Glutamatergic neuron (in vitro differentiated cells): ENCODE data around the gene NRG3. TPM values are rescaled to one million over a fixed set of nuclear protein-coding genes. Genes with fewer than 3 reads are reported as not detected.

Experiments
- DNase-seq: peaks from one replicate; pipeline ENCODE4 v3.0.0; 2022
- H3K27ac Mint-ChIP-seq: one replicate; pipeline ENCODE4 v1.8.0; 2020; ENCODE audit warnings: mild to moderate bottlenecking, mixed read lengths, inconsistent platforms; ENCODE audit not compliant: unreplicated experiment
- H3K27me3 Mint-ChIP-seq: one replicate; pipeline ENCODE4 v1.8.0; 2020; ENCODE audit warnings: mild to moderate bottlenecking, moderate library complexity, mixed read lengths, inconsistent platforms; ENCODE audit not compliant: unreplicated experiment
- H3K36me3 Mint-ChIP-seq: one replicate; pipeline ENCODE4 v1.8.0; 2020; ENCODE audit warnings: mild to moderate bottlenecking, mixed read lengths, inconsistent platforms; ENCODE audit not compliant: unreplicated experiment
- H3K4me1 Mint-ChIP-seq: one replicate; pipeline ENCODE4 v1.8.0; 2020; ENCODE audit warnings: mild to moderate bottlenecking, low read depth, mixed read lengths, inconsistent platforms; ENCODE audit not compliant: unreplicated experiment
- H3K4me3 Mint-ChIP-seq: one replicate; pipeline ENCODE4 v1.8.0; 2020; ENCODE audit warnings: mild to moderate bottlenecking, mixed read lengths, inconsistent platforms; ENCODE audit not compliant: unreplicated experiment
- H3K9me3 Mint-ChIP-seq: one replicate; pipeline ENCODE4 v1.8.0; 2020; ENCODE audit warnings: mild to moderate bottlenecking, moderate library complexity, mixed read lengths, inconsistent platforms; ENCODE audit not compliant: unreplicated experiment
- total RNA-seq: library from RNA; stranded (reverse); fragmentation: NEBNext Ultra II Directional; extraction: Animal tissue kit (Norgen Biotek cat#: 25700); gene quantifications from one replicate; pipeline ENCODE4 v1.2.1, GENCODE V29; 2021; ENCODE audit not compliant: unreplicated experiment
- TF ChIP-seq, protein P1 (sequence below): fragments of 200-600 bp; sonication (generic); IDR thresholded peaks from one replicate; pipeline ENCODE4 v1.5.0; 2021; ENCODE audit not compliant: partially characterized antibody, unreplicated experiment

The NRG3 gene
- total RNA-seq, 1 donor from 2014 or later, result 3.2 TPM

DNA sequence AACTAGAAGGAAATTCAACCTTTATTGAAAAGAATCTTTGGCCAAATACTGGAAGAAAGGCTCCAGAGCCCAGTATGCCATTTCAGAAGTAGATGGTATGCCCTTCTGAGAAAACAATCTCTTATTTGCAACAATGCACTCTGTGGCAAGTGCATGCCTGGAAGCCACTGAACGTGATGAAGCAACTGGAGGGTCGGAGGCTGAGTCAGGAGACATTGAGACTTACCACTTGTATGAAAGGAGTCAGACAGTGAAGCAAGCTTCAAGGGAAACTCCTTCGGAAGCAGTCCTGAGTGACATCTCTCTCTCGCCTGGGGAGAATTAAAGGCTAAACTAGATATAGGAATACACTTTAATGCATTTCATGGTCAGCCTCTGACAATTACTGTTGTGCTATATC is 353.7 kb downstream of the NRG3 start:
- DNase-seq, result no peak
- no peaks in the 10 kb centered on the region for H3K9me3 Mint-ChIP-seq
- no peaks in the 10 kb centered on the region for H3K4me1 Mint-ChIP-seq
- H3K4me3 Mint-ChIP-seq, result no peak overlapping the region
- TF ChIP-seq, protein P1, sequence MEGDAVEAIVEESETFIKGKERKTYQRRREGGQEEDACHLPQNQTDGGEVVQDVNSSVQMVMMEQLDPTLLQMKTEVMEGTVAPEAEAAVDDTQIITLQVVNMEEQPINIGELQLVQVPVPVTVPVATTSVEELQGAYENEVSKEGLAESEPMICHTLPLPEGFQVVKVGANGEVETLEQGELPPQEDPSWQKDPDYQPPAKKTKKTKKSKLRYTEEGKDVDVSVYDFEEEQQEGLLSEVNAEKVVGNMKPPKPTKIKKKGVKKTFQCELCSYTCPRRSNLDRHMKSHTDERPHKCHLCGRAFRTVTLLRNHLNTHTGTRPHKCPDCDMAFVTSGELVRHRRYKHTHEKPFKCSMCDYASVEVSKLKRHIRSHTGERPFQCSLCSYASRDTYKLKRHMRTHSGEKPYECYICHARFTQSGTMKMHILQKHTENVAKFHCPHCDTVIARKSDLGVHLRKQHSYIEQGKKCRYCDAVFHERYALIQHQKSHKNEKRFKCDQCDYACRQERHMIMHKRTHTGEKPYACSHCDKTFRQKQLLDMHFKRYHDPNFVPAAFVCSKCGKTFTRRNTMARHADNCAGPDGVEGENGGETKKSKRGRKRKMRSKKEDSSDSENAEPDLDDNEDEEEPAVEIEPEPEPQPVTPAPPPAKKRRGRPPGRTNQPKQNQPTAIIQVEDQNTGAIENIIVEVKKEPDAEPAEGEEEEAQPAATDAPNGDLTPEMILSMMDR, result no peak
- no peak overlapping the region for H3K27ac Mint-ChIP-seq
- H3K27me3 Mint-ChIP-seq, result no peaks in the 10 kb centered on the region
- peaks cover 8% of the 10 kb centered on the region for H3K36me3 Mint-ChIP-seq

DNA sequence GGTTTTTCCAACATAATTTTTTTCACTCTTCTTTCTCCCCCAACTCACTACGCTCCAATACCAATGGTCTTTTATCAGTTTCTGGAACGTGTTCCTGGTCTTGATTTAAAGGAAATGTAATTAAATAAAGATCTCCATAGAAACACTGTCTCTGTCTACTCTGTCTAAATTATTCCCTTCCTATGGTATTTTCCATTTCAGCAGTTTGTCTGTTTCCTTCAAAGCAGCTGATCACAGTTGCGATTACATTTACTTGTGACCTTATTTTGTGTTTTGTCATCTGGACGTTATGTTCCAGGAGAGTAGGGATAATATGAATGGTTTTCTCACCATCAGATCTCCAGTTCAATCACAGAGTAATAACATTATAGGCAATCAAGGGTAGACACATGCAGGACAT is 359.2 kb downstream of the NRG3 start:
- TF ChIP-seq, protein P1, result no peak
- Mint-ChIP-seq H3K27me3 (no peaks in the 10 kb centered on the region), H3K27ac (no peak overlapping the region), H3K4me1 (no peaks in the 10 kb centered on the region), H3K9me3 (no peaks in the 10 kb centered on the region), H3K36me3 (peaks cover 6% of the 10 kb centered on the region), H3K4me3 (no peak overlapping the region)
- DNase-seq, result no peak

DNA sequence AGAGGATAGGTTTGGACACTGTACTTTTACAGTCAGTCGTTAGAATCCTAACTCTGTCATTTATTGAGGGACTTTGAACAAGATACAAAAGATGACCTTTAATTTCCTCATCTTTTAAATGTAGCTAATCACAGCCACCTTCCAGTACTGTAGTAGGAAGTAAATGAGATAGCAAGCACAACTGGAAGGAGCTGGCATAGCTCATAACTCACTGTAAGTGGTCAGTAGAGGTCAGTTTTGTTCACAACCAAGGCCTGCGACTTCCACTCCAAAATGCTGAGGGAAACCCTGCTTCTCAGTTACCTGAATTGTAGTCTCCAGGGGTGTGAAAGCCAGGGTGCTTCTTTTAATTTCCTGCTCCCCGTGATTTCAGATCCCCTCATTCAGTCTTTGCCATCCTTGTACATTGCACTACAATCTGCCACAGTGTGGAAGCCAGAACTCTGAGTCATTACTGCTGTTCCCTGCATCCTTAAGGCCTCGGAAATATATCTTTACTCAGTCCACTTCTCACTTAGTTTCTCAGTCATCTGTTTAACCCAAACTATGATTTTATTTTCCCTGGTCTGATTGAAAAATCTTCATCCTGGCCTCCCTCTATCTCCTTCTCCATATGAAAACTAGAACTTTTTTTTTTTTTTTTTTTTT is 361.2 kb downstream of the NRG3 start:
- no peak for DNase-seq
- H3K9me3 Mint-ChIP-seq, result no peaks in the 10 kb centered on the region
- H3K4me3 Mint-ChIP-seq, result no peak overlapping the region
- TF ChIP-seq, protein P1, result no peak
- H3K4me1 Mint-ChIP-seq, result peaks cover 2% of the 10 kb centered on the region
- H3K27ac Mint-ChIP-seq, result no peak overlapping the region
- H3K27me3 Mint-ChIP-seq, result no peaks in the 10 kb centered on the region
- H3K36me3 Mint-ChIP-seq, result no peaks in the 10 kb centered on the region

DNA sequence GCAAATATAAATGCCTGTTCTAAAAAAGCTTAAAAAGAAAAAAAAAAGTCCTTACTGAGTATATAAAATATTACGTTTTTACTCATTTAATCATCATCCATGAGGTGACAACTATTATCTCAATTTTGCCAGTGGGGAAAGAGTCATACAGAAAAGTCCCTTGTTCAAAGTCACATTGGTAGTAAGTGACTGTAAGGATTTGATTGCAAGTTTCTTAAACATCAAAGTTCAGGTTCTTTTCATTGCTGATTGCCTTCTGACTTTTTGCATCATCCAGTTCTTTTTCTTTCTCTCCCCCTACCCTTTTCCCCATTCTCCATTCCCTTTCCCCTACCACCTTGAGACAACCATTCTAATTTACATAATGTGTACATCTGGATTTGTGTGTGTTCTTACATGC is 363.3 kb downstream of the NRG3 start:
- no peak overlapping the region for H3K4me3 Mint-ChIP-seq
- H3K27ac Mint-ChIP-seq, result no peak overlapping the region
- H3K36me3 Mint-ChIP-seq, result peaks cover 6% of the 10 kb centered on the region
- H3K27me3 Mint-ChIP-seq, result peaks cover 3% of the 10 kb centered on the region
- TF ChIP-seq, protein P1, result no peak
- H3K4me1 Mint-ChIP-seq, result peaks cover 8% of the 10 kb centered on the region
- peaks cover 2% of the 10 kb centered on the region for H3K9me3 Mint-ChIP-seq
- no peak for DNase-seq

DNA sequence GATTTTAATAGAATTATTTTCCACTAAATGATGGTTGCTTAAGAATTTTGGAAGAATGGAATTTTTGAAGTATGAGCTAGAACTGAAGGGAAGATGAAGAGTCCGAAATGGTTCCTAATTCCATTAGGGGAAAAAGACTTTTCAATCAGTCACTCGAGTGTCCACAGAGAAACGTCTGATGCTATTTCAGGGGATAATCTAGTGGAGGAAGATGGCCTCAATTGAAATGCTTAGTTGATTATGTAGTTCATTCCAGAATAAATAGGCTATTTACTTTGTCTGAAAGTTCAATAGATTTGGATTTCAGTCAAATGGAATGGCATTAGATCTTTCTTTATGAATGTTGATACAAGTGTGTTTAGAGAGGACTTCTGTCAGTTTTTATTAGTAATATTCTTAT is 365.4 kb downstream of the NRG3 start:
- Mint-ChIP-seq H3K27me3 (peaks cover 3% of the 10 kb centered on the region), H3K9me3 (peaks cover 2% of the 10 kb centered on the region), H3K36me3 (peaks cover 6% of the 10 kb centered on the region), H3K4me1 (peaks cover 14% of the 10 kb centered on the region), H3K27ac (no peak overlapping the region), H3K4me3 (no peak overlapping the region)
- TF ChIP-seq, protein P1, result no peak
- DNase-seq, result no peak
